ENCODE results near the gene EEF1E1.

EEF1E1 gene

GRCh38 chr6:8102122-8102958 is at the start of gene EEF1E1:
TSS of gene EEF1E1 (minus strand) at chr6:8102548. CDS start at chr6:8102521, 27 bp downstream.
- peak; percentile 91 to 99 for DNase-seq (ENCODE audit: low read depth in 2 of 2)

DNA sequence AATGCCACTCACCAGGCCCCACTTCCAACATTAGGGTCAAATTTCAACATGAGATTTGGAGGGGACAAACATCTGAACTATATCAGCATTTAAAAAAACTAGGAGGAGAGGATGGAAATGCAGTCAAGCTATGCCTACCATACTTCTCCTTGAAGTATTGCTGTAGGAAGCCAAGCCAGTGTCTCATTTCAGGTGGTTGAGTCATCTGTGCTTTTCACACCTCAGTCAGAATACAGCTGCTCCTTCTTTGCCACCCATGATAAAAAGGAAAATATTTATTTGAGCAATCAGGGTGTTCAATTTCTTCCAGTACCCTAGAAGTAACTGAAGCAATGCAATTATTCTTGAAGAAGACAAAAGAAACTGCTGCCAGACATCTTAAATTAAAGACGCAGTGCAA is 47.0 kb upstream of the EEF1E1 start:
- no peak for DNase-seq (ENCODE audit: low read depth in 2 of 2)

DNA sequence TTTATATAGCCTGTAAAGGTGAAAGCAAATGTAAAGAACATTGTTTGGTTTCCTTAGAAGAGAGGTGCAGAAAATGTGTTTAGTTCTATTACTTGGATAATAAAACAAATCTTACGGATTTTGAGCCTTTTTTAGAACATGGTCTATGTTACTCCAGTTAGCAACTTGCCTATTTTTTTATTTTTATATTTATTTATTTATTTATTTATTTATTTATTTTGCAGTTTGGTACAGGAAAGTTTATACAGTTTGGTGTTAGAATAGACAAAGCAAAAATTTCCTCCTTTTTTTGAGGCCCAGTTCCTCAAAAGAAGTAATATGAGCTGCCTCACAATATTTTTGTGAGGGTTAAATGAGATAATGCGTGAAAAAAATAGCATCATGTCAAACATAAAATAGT is 41.6 kb upstream of the EEF1E1 start:
- no peak for DNase-seq (ENCODE audit: low read depth in 2 of 2)

DNA sequence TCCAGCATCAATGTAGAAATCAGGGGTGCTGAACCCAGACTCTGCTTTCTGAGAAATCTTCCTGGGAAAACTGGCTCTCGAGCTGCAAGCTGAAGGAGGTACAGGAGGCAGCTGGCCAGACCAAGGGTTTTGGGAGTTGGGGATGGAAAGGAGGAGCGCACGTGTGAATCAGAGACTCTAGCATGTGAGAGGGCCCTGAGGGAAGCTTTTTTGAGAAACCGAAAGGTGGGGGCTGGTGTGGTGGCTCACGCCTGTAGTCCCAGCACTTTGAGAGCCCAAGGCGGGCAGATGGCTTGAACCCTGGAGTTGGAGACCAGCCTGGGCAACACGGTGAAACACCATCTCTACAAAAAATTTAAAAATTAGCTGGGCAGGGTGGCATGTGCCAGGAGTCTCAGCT is 37.1 kb upstream of the EEF1E1 start:
- no peak for DNase-seq (ENCODE audit: low read depth in 2 of 2)

- no peak for DNase-seq (ENCODE audit: low read depth in 2 of 2)
Observed at GRCh38 chr6:8137529-8137939, 35.2 kb upstream of the EEF1E1 start.

DNA sequence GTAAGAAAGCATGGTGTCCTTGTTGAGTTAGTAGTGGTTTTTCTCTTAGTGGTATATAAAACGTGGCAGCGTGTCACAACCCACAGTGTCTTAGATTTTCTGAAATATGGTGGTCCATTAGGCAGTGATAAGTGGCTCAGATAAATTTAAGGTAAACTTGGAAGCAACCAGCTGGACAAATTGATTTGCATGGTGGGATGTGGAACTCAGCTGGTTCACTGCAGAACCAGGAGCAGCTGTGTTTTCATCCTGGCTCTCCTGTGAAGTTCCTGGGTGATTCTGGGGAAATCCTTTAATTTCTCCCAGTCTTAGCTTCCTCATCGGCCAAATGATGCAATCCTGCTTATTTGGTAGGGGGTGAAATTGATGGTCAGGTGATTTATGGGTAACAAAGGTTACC is 32.9 kb upstream of the EEF1E1 start:
- DNase-seq (ENCODE audit: low read depth in 2 of 2): no peak

- no peak for DNase-seq (ENCODE audit: low read depth in 2 of 2)
Observed at GRCh38 chr6:8132130-8132529, 29.8 kb upstream of the EEF1E1 start.

- peak in 1 of 2 donors; percentile 7 for DNase-seq (ENCODE audit: low read depth in 2 of 2)
Observed at GRCh38 chr6:8131265-8131897, 29.0 kb upstream of the EEF1E1 start.

GRCh38 chr6:8130399-8130798 is 28.1 kb upstream of the EEF1E1 start:
- DNase-seq (ENCODE audit: low read depth in 2 of 2): no peak

- no peak for DNase-seq (ENCODE audit: low read depth in 2 of 2)
Observed at GRCh38 chr6:8123236-8123635, 20.9 kb upstream of the EEF1E1 start.

DNA sequence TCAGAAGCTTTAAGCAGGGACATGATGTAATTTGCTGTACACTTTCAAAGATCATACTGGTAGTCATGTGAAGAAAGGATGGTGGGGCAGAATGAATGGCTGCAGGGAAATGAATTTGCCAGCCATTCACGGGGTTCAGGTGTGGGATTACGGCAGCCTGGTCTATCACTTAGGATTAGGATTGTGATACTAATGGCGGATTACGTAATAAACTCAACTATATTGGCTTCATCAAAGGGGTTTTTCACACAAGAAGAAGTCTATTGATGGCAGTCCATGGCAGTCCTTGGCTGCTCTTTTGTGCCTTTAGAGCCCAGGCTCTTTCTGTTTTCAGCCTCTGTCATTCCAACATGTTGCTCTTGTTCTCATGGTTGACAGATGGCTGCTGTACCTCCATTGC is 12.6 kb upstream of the EEF1E1 start:
- DNase-seq (ENCODE audit: low read depth in 2 of 2): no peak

- no peak for DNase-seq (ENCODE audit: low read depth in 2 of 2)
Observed at GRCh38 chr6:8113131-8113654, 10.8 kb upstream of the EEF1E1 start.

- no peak for DNase-seq (ENCODE audit: low read depth in 2 of 2)
Observed at GRCh38 chr6:8110725-8111124, 8.4 kb upstream of the EEF1E1 start.

- DNase-seq (ENCODE audit: low read depth in 2 of 2): no peak
Observed at GRCh38 chr6:8110117-8110721, 7.9 kb upstream of the EEF1E1 start.

DNA sequence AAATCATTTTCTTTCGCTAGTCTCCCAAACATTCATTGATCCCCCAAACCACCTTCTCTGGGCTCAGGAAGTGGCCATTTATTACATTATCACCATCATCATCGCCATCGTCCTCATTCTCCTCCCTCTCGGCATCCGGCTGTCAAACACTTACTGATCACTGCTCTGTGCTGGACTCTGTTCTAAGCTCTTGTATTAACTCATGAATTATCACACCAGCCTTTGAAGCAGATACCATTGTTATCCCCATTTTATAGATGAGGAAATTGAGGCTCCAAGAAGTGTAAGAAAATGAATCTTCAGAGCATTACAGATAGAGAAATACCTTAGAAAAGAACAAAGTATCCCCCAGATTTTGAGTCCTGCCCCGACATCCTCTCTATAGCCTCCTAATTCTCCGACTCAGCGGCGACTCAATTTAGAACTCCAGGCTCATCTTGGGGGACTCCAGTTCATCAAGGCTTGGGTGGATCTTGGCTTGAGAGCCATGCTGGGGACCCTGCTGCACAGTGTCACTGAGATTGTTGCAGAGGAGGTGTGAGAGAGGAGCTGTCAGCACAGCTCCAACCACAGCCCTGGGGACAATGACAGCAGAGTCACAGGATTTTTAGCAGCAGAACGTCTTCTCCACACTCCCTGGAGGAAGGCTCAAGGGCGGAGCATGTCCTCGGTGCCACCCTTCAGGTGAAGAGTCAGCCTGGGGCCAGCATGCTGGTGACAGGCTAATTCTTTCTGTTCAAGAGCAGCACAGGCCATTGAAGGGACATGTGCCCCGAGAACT is 6.6 kb upstream of the EEF1E1 start:
- DNase-seq (ENCODE audit: low read depth in 2 of 2): no peak

- no peak for DNase-seq (ENCODE audit: low read depth in 2 of 2)
Observed at GRCh38 chr6:8108031-8108660, 5.8 kb upstream of the EEF1E1 start.

DNA sequence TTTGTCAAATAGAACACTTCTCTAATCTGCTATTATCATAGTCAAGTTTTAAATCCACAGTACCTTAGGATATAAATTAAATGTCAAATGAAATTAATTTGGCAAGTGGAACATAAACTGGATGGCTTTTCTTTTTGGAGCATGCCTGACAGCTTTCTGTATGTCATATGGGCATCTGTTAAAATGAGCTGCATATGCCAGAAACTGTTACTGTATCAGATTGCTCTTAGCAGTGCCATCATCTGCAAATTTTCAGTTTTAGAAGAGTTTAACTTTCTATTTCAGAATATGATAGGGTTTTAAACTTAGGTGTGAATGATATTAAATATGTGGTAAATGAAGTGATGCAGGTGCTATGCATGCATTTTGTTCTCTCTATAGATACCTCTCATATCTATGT is 3.4 kb upstream of the EEF1E1 start:
- no peak for DNase-seq (ENCODE audit: low read depth in 2 of 2)

- DNase-seq (ENCODE audit: low read depth in 2 of 2): no peak
Observed at GRCh38 chr6:8103726-8104125, 1.4 kb upstream of the EEF1E1 start.

DNA sequence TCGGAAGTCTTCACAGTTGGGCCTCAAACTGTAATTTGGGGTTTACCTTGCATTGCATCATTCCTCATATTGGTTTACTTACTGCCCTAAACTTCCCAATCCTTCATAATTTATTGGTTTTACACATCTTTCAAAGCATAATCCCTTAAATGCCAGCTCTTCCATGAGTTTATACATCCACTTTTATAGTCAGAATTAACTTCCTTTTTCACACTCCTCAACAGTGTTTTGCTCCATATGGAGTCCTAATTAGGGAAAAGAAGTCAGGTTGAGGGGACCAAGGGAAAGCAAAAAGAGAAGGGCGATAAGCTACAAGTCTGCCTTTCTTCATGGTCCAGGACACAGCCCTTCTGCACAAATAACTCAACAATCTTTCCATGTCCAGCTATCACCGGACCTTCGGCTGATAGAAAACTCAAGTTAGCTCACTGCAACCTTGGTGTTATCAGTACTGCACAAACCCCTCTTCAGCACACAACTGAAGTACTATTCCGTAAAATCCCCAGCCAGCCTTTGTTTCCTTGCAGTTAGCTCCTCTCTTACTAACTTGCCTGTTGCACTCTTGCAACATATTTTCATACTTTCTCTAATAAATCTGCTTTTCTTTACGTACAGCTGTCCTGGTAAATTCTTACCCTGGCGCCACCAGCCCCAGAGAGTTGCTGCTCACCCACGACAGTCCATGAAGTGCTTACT is 2.0 kb downstream of the EEF1E1 start:
- no peak for DNase-seq (ENCODE audit: low read depth in 2 of 2)

DNA sequence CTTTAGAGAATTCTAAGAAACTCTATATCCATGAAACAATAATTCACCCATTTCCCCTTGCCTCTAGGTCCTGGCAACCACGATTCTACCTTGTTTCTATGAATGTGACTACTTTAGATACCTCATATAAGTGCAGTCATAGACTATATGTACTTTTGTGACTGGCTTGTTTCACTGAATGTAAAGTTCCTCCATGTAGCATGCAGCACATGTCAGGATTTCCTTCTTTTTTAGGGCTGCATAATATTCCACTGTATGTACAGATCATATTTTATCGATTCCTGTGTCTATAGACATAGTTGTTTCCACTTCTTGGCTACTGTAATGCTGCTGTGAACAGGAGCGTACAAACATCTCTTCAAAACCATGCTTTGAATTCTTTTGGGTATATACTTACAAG is 11.7 kb downstream of the EEF1E1 start:
- no peak for DNase-seq (ENCODE audit: low read depth in 2 of 2)

DNA sequence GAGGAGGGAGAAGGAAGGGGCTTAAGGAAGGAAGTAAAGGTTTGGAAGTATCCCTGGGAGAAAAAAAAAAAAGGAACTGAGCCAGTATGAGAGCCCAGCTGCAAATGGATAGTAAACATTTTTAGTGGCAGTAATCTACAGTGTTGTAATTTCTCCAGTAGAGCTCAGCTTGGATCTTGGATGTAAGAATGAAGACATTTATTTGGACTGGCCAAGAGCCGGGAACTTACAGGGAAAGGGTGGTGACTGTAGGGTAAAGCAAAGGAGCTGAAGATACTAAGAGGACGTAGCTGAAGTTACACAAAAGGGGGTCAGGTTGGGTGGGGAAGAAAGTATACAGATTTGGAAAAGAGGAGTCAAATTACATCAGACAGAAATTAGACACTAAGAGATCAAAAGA is 13.5 kb downstream of the EEF1E1 start:
- no peak for DNase-seq (ENCODE audit: low read depth in 2 of 2)

Measured in stimulated activated CD4-positive, alpha-beta T cell treated with anti-CD3 and anti-CD28 coated beads, Interleukin-1b, Interleukin-23, amount 100 ng/mL, for 1 hour (primary cell).